HG02798 (cell line): ENCODE measurements around the gene IPO9.

Experiments
- ATAC-seq: cut with Tn5 transposase; IDR thresholded peaks from one replicate; pipeline ENCODE4 v1.9.1; 2021; ENCODE audit warnings: mild to moderate bottlenecking; ENCODE audit not compliant: unreplicated experiment, poor library complexity

The IPO9 gene

GRCh38 chr1:201885531-201886075 lies 56.6 kb downstream of the IPO9 start:
- no peak for ATAC-seq

- ATAC-seq, result no peak
Measured at GRCh38 chr1:201886103-201886885, 57.3 kb downstream of the IPO9 start.

GRCh38 chr1:201887116-201887866 lies 58.3 kb downstream of the IPO9 start:
- ATAC-seq, result no peak

- ATAC-seq, result no peak
Measured at GRCh38 chr1:201888282-201889089, 59.5 kb downstream of the IPO9 start, which contains the start of gene SHISA4. Gene SHISA4 (plus strand): TSS chr1:201888898. CDS start chr1:201888995, 97 bp downstream.

- ATAC-seq, result no peak
Measured at GRCh38 chr1:201889090-201889968, 60.4 kb downstream of the IPO9 start.

- no peak for ATAC-seq
Measured at GRCh38 chr1:201890223-201890622, 61.3 kb downstream of the IPO9 start.

GRCh38 chr1:201890806-201891450 lies 62.0 kb downstream of the IPO9 start:
- no peak for ATAC-seq

- ATAC-seq, result no peak
Measured at GRCh38 chr1:201891451-201892045, 62.6 kb downstream of the IPO9 start.

GRCh38 chr1:201892211-201892610 lies 63.3 kb downstream of the IPO9 start:
- ATAC-seq, result no peak

- no peak for ATAC-seq
Measured at GRCh38 chr1:201893431-201893830, 64.5 kb downstream of the IPO9 start.

GRCh38 chr1:201894343-201895119 lies 65.6 kb downstream of the IPO9 start:
- ATAC-seq, result no peak

GRCh38 chr1:201895120-201895665 lies 66.2 kb downstream of the IPO9 start:
- ATAC-seq, result no peak

GRCh38 chr1:201895913-201896807 lies 67.2 kb downstream of the IPO9 start:
- ATAC-seq, result no peak

- ATAC-seq, result no peak
Measured at GRCh38 chr1:201896951-201897391, 68.0 kb downstream of the IPO9 start.

- ATAC-seq, result no peak
Measured at GRCh38 chr1:201898240-201898894, 69.4 kb downstream of the IPO9 start.

GRCh38 chr1:201898992-201899391 lies 70.0 kb downstream of the IPO9 start:
- no peak for ATAC-seq
